SU-DHL-6 (cell line): ENCODE data around the gene NHLRC2.

ENCODE experiments used
- EZH2phosphoT487 ChIP-seq: fragments of 200-600 bp; sonication (generic), shearing (Covaris generic); conservative IDR thresholded peaks from 2 replicates; pipeline ENCODE4 v1.6.1; 2018; ENCODE audit warnings: mild to moderate bottlenecking, antibody characterized with exemption, low read length, moderate library complexity, mixed read lengths
- TF ChIP-seq, protein P1 (sequence below): fragments of 200-600 bp; sonication (generic); IDR thresholded peaks from one replicate; pipeline ENCODE4 v1.5.1; 2017; ENCODE audit warnings: antibody characterized with exemption, mild to moderate bottlenecking, low read length, moderate library complexity; ENCODE audit not compliant: insufficient read depth, poor library complexity, severe bottlenecking

DNA sequence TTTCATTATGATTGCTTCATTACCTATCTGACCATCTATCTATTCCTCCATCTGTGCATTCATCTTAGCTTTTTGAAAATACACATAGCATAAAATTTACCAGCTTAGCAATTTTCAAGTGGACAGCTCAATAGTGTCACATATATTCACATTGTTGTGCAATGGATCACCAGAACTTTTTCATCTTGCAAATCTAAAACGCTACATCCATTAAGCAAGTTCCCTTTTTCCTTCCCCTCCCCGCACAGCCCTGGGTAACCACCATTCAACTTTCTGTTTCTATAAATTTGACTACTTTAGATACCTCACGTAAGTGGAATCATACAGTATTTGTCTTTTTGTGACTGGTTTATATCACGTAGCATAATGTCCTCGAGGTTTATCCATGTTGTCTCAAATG lies 111.2 kb downstream of the NHLRC2 start:
- TF ChIP-seq, protein P1, sequence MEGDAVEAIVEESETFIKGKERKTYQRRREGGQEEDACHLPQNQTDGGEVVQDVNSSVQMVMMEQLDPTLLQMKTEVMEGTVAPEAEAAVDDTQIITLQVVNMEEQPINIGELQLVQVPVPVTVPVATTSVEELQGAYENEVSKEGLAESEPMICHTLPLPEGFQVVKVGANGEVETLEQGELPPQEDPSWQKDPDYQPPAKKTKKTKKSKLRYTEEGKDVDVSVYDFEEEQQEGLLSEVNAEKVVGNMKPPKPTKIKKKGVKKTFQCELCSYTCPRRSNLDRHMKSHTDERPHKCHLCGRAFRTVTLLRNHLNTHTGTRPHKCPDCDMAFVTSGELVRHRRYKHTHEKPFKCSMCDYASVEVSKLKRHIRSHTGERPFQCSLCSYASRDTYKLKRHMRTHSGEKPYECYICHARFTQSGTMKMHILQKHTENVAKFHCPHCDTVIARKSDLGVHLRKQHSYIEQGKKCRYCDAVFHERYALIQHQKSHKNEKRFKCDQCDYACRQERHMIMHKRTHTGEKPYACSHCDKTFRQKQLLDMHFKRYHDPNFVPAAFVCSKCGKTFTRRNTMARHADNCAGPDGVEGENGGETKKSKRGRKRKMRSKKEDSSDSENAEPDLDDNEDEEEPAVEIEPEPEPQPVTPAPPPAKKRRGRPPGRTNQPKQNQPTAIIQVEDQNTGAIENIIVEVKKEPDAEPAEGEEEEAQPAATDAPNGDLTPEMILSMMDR = no peak
- TF ChIP-seq EZH2phosphoT487 = no peak
